Heart left ventricle (tissue), 13 donors: ENCODE measurements around the gene LIPK.

Source experiments
- CTCF ChIP-seq, 12 donors: fragments of 200-600 bp; sonication (generic) in 4 of 12; IDR thresholded peaks; one replicate each; pipeline versions ENCODE4 v1.5.0 to v1.8.0; 2018 to 2022; ENCODE audit warnings: antibody characterized with exemption in 12 of 12, mild to moderate bottlenecking in 5 of 12
- POLR2A ChIP-seq, 2 donors: fragments of 450-650 bp; IDR thresholded peaks; one replicate each; pipeline ENCODE4 v1.6.1; 2017; ENCODE audit warnings: antibody characterized with exemption in 2 of 2, mild to moderate bottlenecking in 2 of 2, moderate library complexity in 2 of 2
- donor health status: ischemic (EF 13 %, LVEDD 7.1; RV severe dilation, severe dysfunction).
- donor health status: DM: no; HTN: yes; CAD: no.
- donor health status: DM: no; HTN: no; CAD: no.
- donor health status: ischemic (EF 25% LVEDD 6.9; RV normal size, moderate dysfunction).
- donor health status: ischemic (EF 25% LVEDD 5.7; RV mildly dilated, moderate dysfunction).
- donor health status: ischemic (EF 35%, LVEDD 5.7; RV mildly dilated, moderate dysfunction).
- donor health status: nonischemic (EF 11% LVEDD 7.7; RV severe dilation, severe dysfunction).
- donor health status: DM: yes; HTN: yes; CAD: no.
- donor health status: PGD.
- donor health status: ischemic (EF 29% LVEDD 5.4; RV normal size, mild dysfunction).
- donor health status: nonischemic (EF 23%, LVEDD 6.1; RV moderate dilation, normal function).

DNA sequence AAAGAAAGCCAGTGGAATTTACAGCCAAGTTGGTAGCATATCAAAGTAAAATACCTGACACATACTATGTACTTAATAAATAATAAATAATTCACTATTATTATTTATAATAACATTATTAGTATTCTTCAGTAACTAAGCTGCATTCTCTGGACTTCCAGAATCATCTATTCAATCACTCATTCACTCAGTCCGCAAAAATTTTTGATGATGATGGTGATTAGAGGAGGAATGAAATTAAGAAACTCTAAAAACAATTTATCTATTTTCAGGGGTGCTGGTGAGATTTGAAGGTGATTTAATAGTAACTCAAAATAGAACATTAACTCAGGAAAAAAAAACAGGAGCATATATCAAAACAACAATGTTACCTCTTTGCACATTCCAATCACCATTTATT lies 50.6 kb downstream of the LIPK start:
- TF ChIP-seq CTCF (IDR thresholded peaks at IDR 0.05): no peak
- no peak for TF ChIP-seq POLR2A (IDR thresholded peaks at IDR 0.05)
